ENCODE data around the gene UQCR10. TPM values are rescaled to one million over a fixed set of nuclear protein-coding genes. Genes with fewer than 3 reads are reported as not detected.

The UQCR10 gene
- total and polyA plus RNA-seq, 9 of the 15 experiments (the other 6 are each of a cell fraction or from before 2014, with no cell fraction given), result 128 to 903 (median 163) TPM

DNA sequence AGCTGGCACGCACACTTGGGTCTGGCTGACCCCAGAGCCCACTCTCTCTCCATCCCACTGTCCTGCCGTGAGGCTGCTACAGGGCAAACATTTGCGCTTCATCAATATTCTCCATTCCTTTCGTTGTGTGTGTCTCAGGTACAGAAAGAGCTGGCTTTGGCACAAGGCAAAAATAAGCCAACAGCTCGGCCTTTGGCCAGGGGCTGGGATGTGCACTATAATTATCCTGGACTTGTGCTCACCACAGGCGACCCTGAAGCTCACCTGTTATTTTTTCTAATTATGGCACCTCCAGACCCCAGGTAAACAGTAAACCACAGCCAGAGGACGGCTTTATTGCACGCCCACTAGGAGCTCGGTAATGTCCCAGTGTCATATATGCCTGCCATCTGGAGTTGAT lies 11.3 kb upstream of the UQCR10 start:
- no TSS peak for BruUV-seq (replicated peaks)
- Histone ChIP-seq H3K27ac (ENCODE audit: extremely low read depth, low read depth, low read length) (no peak overlapping the region), H4K20me1 (replicated peaks; ENCODE audit: control insufficient read depth, insufficient read depth, low read length) (no peaks in the 10 kb centered on the region), H3K36me3 (ENCODE audit: control insufficient read depth, insufficient read depth, low read length) (no peaks in the 10 kb centered on the region), H2AFZ (ENCODE audit: low read depth, low read length) (no peak overlapping the region), H3K9ac (ENCODE audit: insufficient read depth in 1 of 2, low read depth in 2 of 2, low read length in 2 of 2) (no peak overlapping the region), H3K9me3 (replicated peaks; ENCODE audit: control insufficient read depth, insufficient read depth, low read depth, low read length) (no peaks in the 10 kb centered on the region), H3K4me2 (ENCODE audit: insufficient read depth, low read length) (no peak overlapping the region), H3K4me1 (replicated peaks in 1 of 2; ENCODE audit: control insufficient read depth in 2 of 2, insufficient read depth in 2 of 2, low read length in 2 of 2) (peaks cover 0 to 2% of the 10 kb centered on the region in 2 experiments; a peak in 3 of 5 replicates), H3K27me3 (ENCODE audit: control insufficient read depth in 2 of 2, insufficient read depth in 2 of 2, low read length in 2 of 2) (no peaks in the 10 kb centered on the region), H3K79me2 (ENCODE audit: control insufficient read depth, insufficient read depth, low read length) (no peaks in the 10 kb centered on the region), H3K9me1 (ENCODE audit: control insufficient read depth, insufficient read depth, low read length) (no peaks in the 10 kb centered on the region), H3K4me3 (no peak overlapping the region)
- 59% methylated on average over 9 of the region's 9 CpGs for WGBS (ENCODE audit: insufficient coverage, low coverage, missing lambda C conversion rate)
- ATAC-seq (no peak), FAIRE-seq (no peak), DNase-seq (ENCODE audit: extremely low read depth in 1 of 4, low spot score in 3 of 4) (no peak)
- in situ Hi-C loops (cut with MboI) (no loop called here), intact Hi-C loops (cut with micrococcal nuclease) (no loop called here)
- ChIA-PET CTCF (ENCODE audit: low intra/inter-chr PET ratio) (no interaction called here), POLR2A (interaction anchor here (0.6 kb wide), 1 partner anchor 68 kb away, joined by 3 read pairs; no protein-coding TSS in a partner anchor)
- TF ChIP-seq, protein P1, sequence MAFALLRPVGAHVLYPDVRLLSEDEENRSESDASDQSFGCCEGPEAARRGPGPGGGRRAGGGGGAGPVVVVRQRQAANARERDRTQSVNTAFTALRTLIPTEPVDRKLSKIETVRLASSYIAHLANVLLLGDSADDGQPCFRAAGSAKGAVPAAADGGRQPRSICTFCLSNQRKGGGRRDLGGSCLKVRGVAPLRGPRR (CRISPR knock-in tag; IDR thresholded peaks at IDR 0.05), result no peak
- TF ChIP-seq NFE2 (IDR thresholded peaks at IDR 0.05; ENCODE audit: low read depth), result no peak
- no peak for TF ChIP-seq NCOA4 (IDR thresholded peaks at IDR 0.05; ENCODE audit: partially characterized antibody)

DNA sequence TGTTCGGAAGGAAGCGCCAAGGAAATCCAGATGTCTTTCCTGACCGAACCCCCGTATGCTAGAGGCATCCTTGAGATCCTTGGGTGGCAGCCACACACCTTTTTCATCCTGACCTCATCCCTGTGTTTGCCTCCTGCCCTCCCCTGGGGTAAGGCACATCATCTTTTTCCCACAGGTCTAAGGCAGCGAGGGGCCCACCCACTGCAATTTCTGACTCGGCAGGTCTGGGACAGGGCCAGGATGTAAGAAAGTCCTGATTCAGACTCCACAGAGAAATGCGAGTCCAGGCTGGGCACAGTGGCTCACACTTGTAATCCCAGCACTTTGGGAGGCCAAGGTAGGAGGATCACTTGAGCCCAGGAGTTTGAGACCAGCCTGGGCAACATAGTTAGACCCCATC lies 10.8 kb upstream of the UQCR10 start:
- ATAC-seq, result no peak
- TF ChIP-seq ZKSCAN3 (CRISPR knock-in tag; IDR thresholded peaks at IDR 0.05), result no peak
- TF ChIP-seq RFX5 (IDR thresholded peaks at IDR 0.05; ENCODE audit: low read depth, low read length), result no peak
- TF ChIP-seq ZNF444 (CRISPR knock-in tag; IDR thresholded peaks at IDR 0.05), result no peak
- no peak for TF ChIP-seq CREBBP (IDR thresholded peaks at IDR 0.05; ENCODE audit: low read depth, low read length)
- no peak for TF ChIP-seq GTF2A2 (tag; IDR thresholded peaks at IDR 0.05)
- Histone ChIP-seq H3K36me3 (ENCODE audit: control insufficient read depth, insufficient read depth, low read length) (no peaks in the 10 kb centered on the region), H4K20me1 (replicated peaks; ENCODE audit: control insufficient read depth, insufficient read depth, low read length) (no peaks in the 10 kb centered on the region), H3K4me3 (no peak overlapping the region), H3K79me2 (ENCODE audit: control insufficient read depth, insufficient read depth, low read length) (no peaks in the 10 kb centered on the region), H3K9me3 (replicated peaks; ENCODE audit: control insufficient read depth, insufficient read depth, low read depth, low read length) (no peaks in the 10 kb centered on the region), H3K27me3 (ENCODE audit: control insufficient read depth in 2 of 2, insufficient read depth in 2 of 2, low read length in 2 of 2) (no peaks in the 10 kb centered on the region), H3K4me1 (replicated peaks in 1 of 2; ENCODE audit: control insufficient read depth in 2 of 2, insufficient read depth in 2 of 2, low read length in 2 of 2) (no peaks in the 10 kb centered on the region; a peak in 3 of 5 replicates), H3K9me1 (ENCODE audit: control insufficient read depth, insufficient read depth, low read length) (no peaks in the 10 kb centered on the region), H3K27ac (ENCODE audit: extremely low read depth, low read depth, low read length) (no peak overlapping the region), H2AFZ (ENCODE audit: low read depth, low read length) (no peak overlapping the region), H3K9ac (ENCODE audit: insufficient read depth in 1 of 2, low read depth in 2 of 2, low read length in 2 of 2) (no peak overlapping the region), H3K4me2 (ENCODE audit: insufficient read depth, low read length) (no peak overlapping the region)
- BruUV-seq (replicated peaks), result no TSS peak
- FAIRE-seq, result no peak
- ChIA-PET CTCF (ENCODE audit: low intra/inter-chr PET ratio) (no interaction called here), POLR2A (interaction anchor here (0.6 kb wide), 1 partner anchor 68 kb away, joined by 3 read pairs; no protein-coding TSS in a partner anchor)
- in situ Hi-C loops (cut with MboI) (no loop called here), intact Hi-C loops (cut with micrococcal nuclease) (no loop called here)
- no peak for DNase-seq (ENCODE audit: extremely low read depth in 1 of 4, low spot score in 3 of 4)
- WGBS (ENCODE audit: insufficient coverage, low coverage, missing lambda C conversion rate), result 68% methylated on average over 4 of the region's 7 CpGs
